GM19438 (cell line): ENCODE results near the gene STARD5.
A peak's percentile ranks its signal among the peaks of the same experiment; 100 is the strongest.
"Not testable (repeated sequence)": the region's sequence is repeated elsewhere in the genome, so short reads cannot be mapped to it uniquely, and the experiment has no call there.

Experiments
- ATAC-seq: cut with Tn5 transposase; IDR thresholded peaks from one replicate; pipeline ENCODE4 v1.9.1; 2021; ENCODE audit warnings: low read depth; ENCODE audit not compliant: unreplicated experiment

STARD5 gene

DNA sequence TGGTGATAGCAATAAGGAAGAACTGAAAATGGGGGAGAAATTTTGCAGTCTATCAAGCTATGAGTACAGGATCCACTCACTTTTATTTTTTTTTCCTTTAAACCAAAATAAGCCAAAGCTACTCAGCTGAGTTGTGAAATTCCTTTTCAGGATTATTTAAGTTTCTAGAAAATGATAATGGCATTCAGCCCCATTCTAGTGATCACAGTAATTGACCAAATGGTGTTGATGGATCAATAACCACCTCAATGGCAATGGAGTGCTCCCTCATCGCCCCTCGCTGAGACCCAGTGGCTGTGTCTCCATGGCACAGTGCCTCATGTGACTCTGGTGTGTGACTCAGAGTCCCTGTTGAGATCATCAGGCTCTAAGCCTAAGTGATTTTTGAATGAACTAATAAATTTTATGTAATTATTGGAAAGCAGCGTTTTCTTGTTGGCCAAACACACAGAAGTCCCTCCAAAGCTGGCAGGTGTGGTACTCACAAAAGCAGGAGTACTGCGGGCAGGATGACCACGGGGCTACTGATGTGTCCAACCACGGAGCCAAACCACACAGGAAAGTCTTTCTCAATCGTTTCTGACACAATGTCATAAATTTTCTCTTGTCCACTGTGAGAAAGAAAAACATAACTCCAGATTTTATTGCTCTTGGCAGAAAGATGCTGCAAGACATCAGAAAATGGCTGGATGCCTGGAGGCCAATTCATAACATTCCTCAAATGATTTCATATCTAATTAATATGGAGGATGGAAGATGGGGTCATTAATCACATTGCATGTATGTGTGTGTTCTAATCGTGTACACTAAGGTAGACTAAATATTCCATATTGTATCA, 14.4 kb upstream of the STARD5 start:
- ATAC-seq, result no peak

DNA sequence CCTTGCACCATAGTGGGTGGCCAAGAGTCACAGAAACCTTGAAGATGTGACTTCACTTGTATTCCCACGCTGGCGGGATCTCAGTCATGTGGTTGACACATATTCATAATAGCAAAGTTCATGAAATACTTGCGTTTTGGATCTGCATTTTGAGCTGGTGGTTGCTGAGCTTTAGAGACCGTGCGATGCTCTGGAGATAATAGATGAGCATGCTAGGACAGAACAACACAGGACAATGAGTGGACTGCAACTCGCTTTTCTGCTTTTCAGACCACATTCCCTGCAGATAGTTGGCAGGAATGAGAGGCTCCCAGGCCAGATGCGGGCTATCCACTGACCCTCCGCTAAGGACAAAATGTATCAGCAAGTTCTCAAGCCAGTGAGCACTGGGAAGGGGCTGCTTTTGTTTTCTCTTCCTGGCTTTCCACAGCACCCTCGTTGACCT, 13.8 kb upstream of the STARD5 start:
- ATAC-seq, result no peak

GRCh38 chr15:81337241-81337640, 13.3 kb upstream of the STARD5 start:
- no peak for ATAC-seq

DNA sequence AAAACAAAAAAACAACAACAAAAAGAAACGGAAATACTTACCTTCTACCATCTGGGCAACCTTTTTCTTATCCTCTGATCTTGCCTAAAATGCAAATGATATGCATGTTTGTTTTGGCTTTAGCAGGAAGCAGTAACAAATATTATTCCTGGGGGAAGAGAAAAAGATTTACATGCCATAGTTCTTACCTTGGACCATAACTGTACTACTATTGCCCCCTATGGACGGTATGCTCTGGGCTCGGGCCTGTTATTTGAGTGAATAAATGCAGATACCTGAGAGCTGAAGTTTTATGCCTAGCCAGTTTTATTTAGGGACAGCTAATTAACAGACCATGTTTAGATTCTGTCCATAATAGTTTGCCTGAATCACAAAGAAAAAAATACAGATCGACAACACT, 12.6 kb upstream of the STARD5 start:
- ATAC-seq, result no peak

DNA sequence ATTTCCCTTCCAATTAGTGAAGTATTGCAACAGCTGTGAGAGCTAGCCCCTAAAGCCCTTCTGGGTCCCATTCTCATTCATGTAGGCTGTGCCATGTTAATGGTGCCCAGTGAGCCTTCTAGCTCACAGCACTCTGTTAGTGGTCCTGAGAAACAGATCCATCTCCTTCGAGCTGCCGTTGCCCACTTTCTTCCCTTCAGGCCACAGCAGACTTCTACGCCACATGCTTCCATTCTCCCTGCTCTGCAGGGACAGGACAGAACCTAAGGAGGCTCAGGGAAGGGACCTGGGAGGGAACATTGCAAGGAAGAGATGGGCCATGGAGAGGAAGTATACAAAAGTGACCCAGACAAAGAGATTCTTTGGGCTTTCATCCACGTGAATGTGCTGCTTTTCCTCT, 11.7 kb upstream of the STARD5 start:
- no peak for ATAC-seq

- ATAC-seq, result no peak
These were observed 11.0 kb upstream of the STARD5 start for GRCh38 chr15:81334768-81335435.

DNA sequence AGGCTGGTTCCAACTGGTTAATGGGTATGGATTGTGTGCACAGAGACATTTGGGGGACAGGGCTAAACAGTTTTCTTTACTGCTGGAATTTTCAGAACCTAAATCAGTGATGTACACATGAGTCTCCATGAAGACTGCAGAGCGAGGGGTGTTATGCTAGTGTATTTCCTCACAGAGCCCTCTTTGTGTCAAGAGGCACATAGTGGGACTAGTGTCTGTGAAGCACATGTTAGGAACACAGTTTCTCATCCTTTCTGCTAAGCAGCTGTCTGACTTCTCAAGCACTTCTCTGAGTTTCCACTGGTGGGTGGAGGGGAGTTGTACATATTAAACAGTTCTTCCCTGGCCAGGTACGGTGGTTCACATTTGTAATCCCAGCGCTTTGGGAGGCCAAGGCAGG, 9.4 kb upstream of the STARD5 start:
- no peak for ATAC-seq

DNA sequence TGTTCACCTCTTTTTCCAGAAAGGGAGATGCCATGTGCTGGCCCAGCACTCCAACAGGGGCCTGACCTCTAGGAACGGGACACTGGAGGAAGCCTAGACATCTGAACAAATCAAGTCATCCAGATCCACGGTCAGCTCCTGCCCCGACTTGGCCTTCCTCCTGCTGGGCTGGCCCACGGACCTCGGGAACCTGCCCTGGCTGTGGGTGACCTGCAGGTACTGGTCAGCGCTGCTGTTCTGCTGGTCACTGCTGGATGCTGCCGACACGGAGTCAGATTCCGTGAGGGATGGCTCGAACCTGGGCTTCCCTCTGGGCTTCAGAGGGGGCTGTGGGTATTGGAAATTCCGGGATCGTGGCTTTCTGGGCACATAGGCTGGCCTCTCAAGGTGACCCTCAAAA, 8.4 kb upstream of the STARD5 start:
- ATAC-seq, result no peak

DNA sequence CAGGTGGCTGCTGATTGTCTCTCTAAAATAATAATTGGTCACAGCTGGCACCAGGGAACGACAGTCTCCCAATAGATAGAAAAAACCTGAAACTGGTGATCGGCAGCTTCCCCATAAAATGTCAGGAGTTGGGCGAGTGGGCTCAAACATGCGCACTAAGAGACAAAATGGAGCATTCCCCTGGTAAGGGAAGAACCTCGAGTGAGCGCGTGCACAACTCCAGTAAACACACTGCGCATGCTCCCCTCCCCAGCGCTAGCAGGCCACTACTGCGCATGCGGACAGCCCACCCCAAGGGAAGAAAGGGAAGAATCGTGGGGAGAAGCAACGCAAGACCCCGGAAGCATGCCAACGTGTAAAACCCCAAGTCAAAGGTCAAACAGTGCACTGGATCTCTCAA, 7.7 kb upstream of the STARD5 start:
- ATAC-seq, result no peak

- not testable (repeated sequence) for ATAC-seq
These were observed 7.2 kb upstream of the STARD5 start for GRCh38 chr15:81331141-81331540.

DNA sequence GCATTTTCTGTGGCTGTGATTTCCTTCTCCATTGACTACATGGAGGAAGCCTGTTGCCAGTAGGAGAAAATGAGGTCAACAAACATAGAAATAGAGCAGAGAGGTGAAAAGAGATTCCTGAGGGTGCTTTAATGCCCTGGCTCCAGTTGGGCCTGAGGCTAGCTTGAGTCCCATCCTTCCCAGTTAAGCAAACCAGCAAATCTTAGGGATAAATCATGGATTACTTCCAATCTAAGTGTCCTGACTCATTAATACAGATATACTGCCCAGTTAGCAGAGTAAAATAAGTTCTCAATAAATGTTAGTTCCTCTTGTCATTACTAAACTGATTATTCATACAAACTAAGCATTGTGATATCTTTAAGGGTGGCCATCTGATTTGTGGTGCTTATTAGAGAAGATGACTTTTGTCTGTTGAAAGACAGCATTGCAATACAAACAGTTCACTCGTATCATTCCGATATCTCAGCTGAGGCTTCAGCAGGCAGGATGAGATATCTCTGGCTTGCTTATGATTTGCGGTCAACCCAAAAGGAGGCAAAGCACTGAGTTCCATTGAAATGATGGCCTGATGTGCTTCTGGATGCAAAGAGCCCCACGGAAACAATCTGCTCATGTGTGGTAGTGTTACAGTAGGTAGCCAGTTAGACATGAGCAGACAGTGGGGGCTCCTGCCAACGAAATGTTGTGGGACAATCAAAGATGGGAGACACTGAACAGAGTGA, 6.6 kb upstream of the STARD5 start:
- ATAC-seq, result no peak

DNA sequence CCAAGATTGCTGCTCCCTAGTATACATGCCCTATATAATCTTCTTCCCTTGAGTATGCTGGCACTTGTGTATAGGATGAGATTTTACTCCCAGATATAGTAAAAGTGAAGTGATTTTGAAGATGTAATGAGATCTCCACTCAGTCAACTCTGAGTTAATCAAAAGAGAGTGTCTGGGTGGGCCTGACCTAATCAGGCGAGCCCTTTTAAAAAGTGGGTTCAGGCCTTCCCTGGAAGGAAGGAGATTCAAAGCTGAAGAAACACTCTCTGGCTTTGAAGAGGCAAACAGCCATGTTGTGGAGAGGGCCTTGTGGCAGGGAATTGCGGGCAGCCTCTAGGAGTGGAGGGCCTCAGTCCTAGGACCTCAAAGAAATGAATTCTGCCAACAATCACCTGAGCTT, 5.5 kb upstream of the STARD5 start:
- ATAC-seq, result no peak

- no peak for ATAC-seq
These were observed 3.6 kb upstream of the STARD5 start for GRCh38 chr15:81327516-81327915.

- ATAC-seq, result no peak
These were observed 2.7 kb upstream of the STARD5 start for GRCh38 chr15:81326466-81327212.

GRCh38 chr15:81323559-81323943, 390 bp downstream of the STARD5 start:
- ATAC-seq, result peak; percentile 16

DNA sequence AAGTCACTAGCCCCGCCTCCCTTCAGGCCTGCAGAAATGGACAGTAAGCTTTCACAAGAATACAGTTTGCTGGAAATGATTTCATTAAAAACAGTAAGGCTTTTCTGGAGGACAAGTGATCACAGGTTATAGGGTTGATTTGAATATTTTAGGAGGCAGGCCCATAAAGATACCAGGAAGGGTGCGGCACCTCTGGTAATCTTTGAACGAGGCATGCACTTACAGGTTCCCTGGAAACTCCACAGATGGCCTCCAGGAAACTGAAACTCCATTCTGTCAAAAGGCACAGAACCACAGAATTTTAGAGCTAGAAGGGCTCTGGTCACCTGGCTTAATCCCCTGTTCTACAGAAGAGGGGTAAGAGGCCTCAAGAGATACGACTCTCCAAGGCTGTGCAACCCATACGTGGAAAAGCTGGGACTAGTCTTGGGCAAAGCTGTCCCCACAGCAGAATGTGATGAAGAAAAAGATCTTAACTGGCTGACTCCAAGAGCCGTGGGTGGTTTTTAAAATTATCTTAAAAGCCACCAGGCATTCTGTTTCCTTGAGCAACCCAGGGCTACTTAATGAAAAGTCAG, 1.2 kb downstream of the STARD5 start:
- no peak for ATAC-seq

DNA sequence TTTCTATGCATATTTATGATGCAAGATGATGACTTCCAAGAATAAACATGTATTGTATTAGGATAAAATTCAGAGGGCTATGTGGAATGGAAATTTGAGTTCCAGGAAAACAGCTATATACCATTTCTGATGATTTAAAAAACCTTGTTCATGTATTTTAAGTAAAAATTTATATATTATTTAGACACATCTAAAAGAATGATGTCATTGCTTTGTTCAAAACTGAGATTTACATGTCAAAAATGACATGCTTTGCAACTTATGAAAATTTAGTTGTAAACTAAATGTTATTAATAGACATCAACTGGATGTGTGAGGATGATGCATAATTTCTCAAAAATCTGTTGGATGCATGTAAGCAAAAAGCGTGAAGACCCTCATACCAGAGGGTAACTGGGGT, 2.3 kb downstream of the STARD5 start:
- no peak for ATAC-seq

DNA sequence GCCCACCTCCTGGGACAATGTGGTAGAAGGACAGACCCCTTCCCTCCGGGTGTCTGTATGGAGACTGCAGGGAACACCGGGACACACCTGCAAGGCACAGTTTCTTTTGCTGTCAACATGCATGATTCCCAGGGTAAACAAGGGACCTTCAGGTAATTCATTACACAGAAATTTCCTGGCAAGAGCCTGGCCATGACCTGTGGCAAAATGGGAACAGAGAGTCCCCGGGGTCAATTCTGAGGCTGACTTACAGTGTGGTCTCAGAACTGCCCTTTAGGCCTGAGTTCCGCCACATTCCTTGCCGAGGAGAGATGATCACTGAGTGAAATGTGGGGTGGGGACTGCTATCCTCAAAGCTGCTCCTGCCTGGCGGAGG, 6.3 kb downstream of the STARD5 start:
- ATAC-seq, result no peak

- ATAC-seq, result no peak
These were observed 7.7 kb downstream of the STARD5 start for GRCh38 chr15:81316267-81316666.

GRCh38 chr15:81315452-81316175, 8.3 kb downstream of the STARD5 start:
- no peak for ATAC-seq
